Mucosa of rectum (tissue), 2 donors: ENCODE measurements around the gene TMEM269.
A peak's percentile ranks its signal among the peaks of the same experiment; 100 is the strongest.

Experiments
- H3K27ac ChIP-seq, 2 donors: one replicate each; pipeline ENCODE4 v1.7.0; 2013; ENCODE audit warnings: inconsistent platforms in 2 of 2, low read depth in 2 of 2, low read length in 2 of 2
- H3K27me3 ChIP-seq, 2 donors: one replicate each; pipeline ENCODE4 v1.7.0; 2013; ENCODE audit warnings: low read length in 2 of 2; ENCODE audit not compliant: control insufficient read depth in 2 of 2, insufficient read depth in 2 of 2
- H3K36me3 ChIP-seq, 2 donors: one replicate each; pipeline ENCODE4 v1.7.0; 2013; ENCODE audit warnings: low read length in 2 of 2; ENCODE audit not compliant: control insufficient read depth in 2 of 2, insufficient read depth in 2 of 2
- H3K4me1 ChIP-seq, 2 donors: one replicate each; pipeline ENCODE4 v1.7.0; 2013; ENCODE audit warnings: low read length in 2 of 2, mild to moderate bottlenecking in 1 of 2; ENCODE audit not compliant: control insufficient read depth in 2 of 2, insufficient read depth in 2 of 2
- H3K4me3 ChIP-seq, 2 donors: one replicate each; pipeline ENCODE4 v1.7.0; 2013; ENCODE audit warnings: low read length in 2 of 2
- H3K9ac ChIP-seq, 2 donors: one replicate each; pipeline ENCODE4 v1.7.0; 2013; ENCODE audit warnings: low read length in 2 of 2, low read depth in 1 of 2, mild to moderate bottlenecking in 1 of 2
- H3K9me3 ChIP-seq, 2 donors: one replicate each; pipeline ENCODE4 v1.7.0; 2013; ENCODE audit warnings: low read length in 2 of 2; ENCODE audit not compliant: control insufficient read depth in 2 of 2
- donor health status: healthy.
- donor health status: Normal muscosa, but diverticular disease.

Gene TMEM269

GRCh38 chr1:42833981-42834380, 49.2 kb downstream of the TMEM269 start:
- no peak overlapping the region for H3K4me3 ChIP-seq
- no peak overlapping the region for H3K27ac ChIP-seq
- H3K4me1 ChIP-seq = no peaks in the 10 kb centered on the region
- peaks cover 3 to 9% of the 10 kb centered on the region in 2 donors for H3K36me3 ChIP-seq
- no peaks in the 10 kb centered on the region for H3K9me3 ChIP-seq
- no peak overlapping the region for H3K9ac ChIP-seq
- H3K27me3 ChIP-seq = no peaks in the 10 kb centered on the region

GRCh38 chr1:42834803-42835202, 50.0 kb downstream of the TMEM269 start:
- H3K27ac ChIP-seq = no peak overlapping the region
- peaks cover 3 to 9% of the 10 kb centered on the region in 2 donors for H3K36me3 ChIP-seq
- H3K4me3 ChIP-seq = no peak overlapping the region
- H3K27me3 ChIP-seq = no peaks in the 10 kb centered on the region
- no peaks in the 10 kb centered on the region for H3K9me3 ChIP-seq
- H3K4me1 ChIP-seq = no peaks in the 10 kb centered on the region
- no peak overlapping the region for H3K9ac ChIP-seq

- Histone ChIP-seq H3K27me3 (no peaks in the 10 kb centered on the region), H3K27ac (no peak overlapping the region), H3K4me1 (no peaks in the 10 kb centered on the region), H3K9me3 (no peaks in the 10 kb centered on the region), H3K4me3 (no peak overlapping the region), H3K9ac (no peak overlapping the region), H3K36me3 (peaks cover 0 to 9% of the 10 kb centered on the region in 2 donors)
These were observed 50.6 kb downstream of the TMEM269 start for GRCh38 chr1:42835422-42835821.

- Histone ChIP-seq H3K27ac (peak overlapping the region in 1 of 2 donors; percentile 27), H3K36me3 (peaks cover 0 to 9% of the 10 kb centered on the region in 2 donors), H3K9me3 (no peaks in the 10 kb centered on the region), H3K27me3 (no peaks in the 10 kb centered on the region), H3K4me1 (no peaks in the 10 kb centered on the region), H3K4me3 (no peak overlapping the region), H3K9ac (no peak overlapping the region)
These were observed 52.9 kb downstream of the TMEM269 start for GRCh38 chr1:42837709-42838108.

GRCh38 chr1:42838482-42839190, 53.8 kb downstream of the TMEM269 start:
- Histone ChIP-seq H3K36me3 (peaks cover 0 to 11% of the 10 kb centered on the region in 2 donors), H3K4me1 (no peaks in the 10 kb centered on the region), H3K9ac (no peak overlapping the region), H3K27me3 (no peaks in the 10 kb centered on the region), H3K9me3 (no peaks in the 10 kb centered on the region), H3K4me3 (no peak overlapping the region), H3K27ac (peak overlapping the region in 1 of 2 donors; percentile 27)

GRCh38 chr1:42841010-42841409, 56.2 kb downstream of the TMEM269 start:
- H3K27ac ChIP-seq = no peak overlapping the region
- no peaks in the 10 kb centered on the region for H3K9me3 ChIP-seq
- peaks cover 0 to 4% of the 10 kb centered on the region in 2 donors for H3K4me1 ChIP-seq
- no peak overlapping the region for H3K9ac ChIP-seq
- H3K36me3 ChIP-seq = peaks cover 0 to 7% of the 10 kb centered on the region in 2 donors
- no peaks in the 10 kb centered on the region for H3K27me3 ChIP-seq
- no peak overlapping the region for H3K4me3 ChIP-seq

GRCh38 chr1:42841440-42842147, 56.8 kb downstream of the TMEM269 start:
- Histone ChIP-seq H3K9ac (no peak overlapping the region), H3K4me3 (no peak overlapping the region), H3K36me3 (peaks cover 0 to 7% of the 10 kb centered on the region in 2 donors), H3K27me3 (no peaks in the 10 kb centered on the region), H3K27ac (no peak overlapping the region), H3K9me3 (no peaks in the 10 kb centered on the region), H3K4me1 (peaks cover 0 to 4% of the 10 kb centered on the region in 2 donors)

- Histone ChIP-seq H3K9me3 (no peaks in the 10 kb centered on the region), H3K36me3 (peaks cover 0 to 10% of the 10 kb centered on the region in 2 donors), H3K4me1 (peaks cover 7 to 11% of the 10 kb centered on the region in 2 donors), H3K9ac (no peak overlapping the region), H3K27ac (no peak overlapping the region), H3K4me3 (no peak overlapping the region), H3K27me3 (no peaks in the 10 kb centered on the region)
These were observed 59.9 kb downstream of the TMEM269 start for GRCh38 chr1:42844592-42845140.

- H3K27ac ChIP-seq = no peak overlapping the region
- H3K9me3 ChIP-seq = no peaks in the 10 kb centered on the region
These were observed 60.4 kb downstream of the TMEM269 start for GRCh38 chr1:42845193-42845592.

GRCh38 chr1:42845866-42846256, 61.1 kb downstream of the TMEM269 start:
- peak overlapping the region in 1 of 2 donors; percentile 29 for H3K9ac ChIP-seq
- H3K27ac ChIP-seq = no peak overlapping the region
- no peaks in the 10 kb centered on the region for H3K27me3 ChIP-seq
- H3K4me1 ChIP-seq = peaks cover 7 to 11% of the 10 kb centered on the region in 2 donors
- no peaks in the 10 kb centered on the region for H3K9me3 ChIP-seq
- H3K4me3 ChIP-seq = peak overlapping the region; percentile 90 to 91
- peaks cover 4 to 13% of the 10 kb centered on the region in 2 donors for H3K36me3 ChIP-seq

More at GRCh38 chr1:42845193-42845592, 60.4 kb downstream of the TMEM269 start:
- Histone ChIP-seq H3K4me1 (peaks cover 7 to 11% of the 10 kb centered on the region in 2 donors), H3K4me3 (no peak overlapping the region), H3K27me3 (no peaks in the 10 kb centered on the region), H3K9ac (no peak overlapping the region), H3K36me3 (peaks cover 0 to 10% of the 10 kb centered on the region in 2 donors)
